ENCODE results near the gene GRIN2C. TPM values are rescaled to one million over a fixed set of nuclear protein-coding genes. Genes with fewer than 3 reads are reported as not detected.

Gene GRIN2C
- total and polyA plus RNA-seq, 2 of the 4 experiments (the other 2 are of a cell fraction) = 0.22 TPM; not detected in 1

DNA sequence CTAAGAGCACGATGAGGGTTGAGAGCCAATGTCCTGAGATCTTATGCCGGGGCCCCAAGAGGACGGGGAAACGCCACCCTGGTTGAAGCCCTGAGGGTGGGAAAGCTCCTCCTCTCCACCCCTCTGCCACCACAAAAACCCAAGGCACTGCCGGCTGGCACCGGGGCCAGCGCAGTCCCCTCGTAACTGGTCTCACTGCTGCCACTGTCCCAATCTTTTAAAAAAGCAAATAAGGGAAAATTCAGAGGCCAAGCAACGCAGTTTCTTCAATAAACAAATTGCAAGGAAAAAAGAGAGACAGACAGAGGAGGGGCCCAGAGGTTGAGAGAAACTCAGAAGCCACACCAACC lies 6.7 kb downstream of the GRIN2C start:
- DNase-seq = no peak
- no peak overlapping the region for H3K56ac ChIP-seq (ENCODE audit: extremely low read depth, insufficient read depth, low read length)
- dilution Hi-C loops (cut with HindIII; ENCODE audit: low sequenced_read_pairs, unreplicated experiment) (no loop called here), intact Hi-C loops (cut with micrococcal nuclease) (no loop called here), in situ Hi-C loops (cut with MboI; ENCODE audit: low sequenced_read_pairs) (loop anchor here (25.0 kb wide), 1 partner anchor 641 kb away; the partner anchor contains the start of genes RPL38 and TTYH2)
- ChIA-PET POLR2A (ENCODE audit: unreplicated experiment) (no interaction called here), CTCF (interaction anchor here (0.7 kb wide), 1 partner anchor 14 kb away, joined by 3 read pairs; no protein-coding TSS in a partner anchor)
- no peaks in the 10 kb centered on the region for H3K9me1 ChIP-seq (ENCODE audit: insufficient read depth, low read length)
- no peak overlapping the region for H2BK5ac ChIP-seq (ENCODE audit: low read depth, low read length, poor library complexity, severe bottlenecking)
- no peaks in the 10 kb centered on the region; the same call in 1 of the 2 replicates for H4K20me1 ChIP-seq (ENCODE audit: insufficient read depth, low read length)
- H3K23ac ChIP-seq (ENCODE audit: low read depth, low read length) = no peak overlapping the region
- no peaks in the 10 kb centered on the region; the same call in 1 of the 2 replicates for H3K4me1 ChIP-seq (ENCODE audit: control insufficient read depth, insufficient read depth, low read length)
- H3K14ac ChIP-seq (replicated peaks; ENCODE audit: low read depth, low read length) = no peak overlapping the region
- no CpG with 5 or more reads among the region's 9 CpGs for WGBS, 2 experiments (ENCODE audit: extremely low coverage in 2 of 2, insufficient read length in 1 of 2)
- no peak overlapping the region for H3K27ac ChIP-seq (ENCODE audit: insufficient read depth, low read length)
- TF ChIP-seq RCOR1 (IDR thresholded peaks at IDR 0.05; ENCODE audit: insufficient replicate concordance, low read length) (no peak), CEBPB (IDR thresholded peaks at IDR 0.05; ENCODE audit: low read depth, low read length) (no peak), MAFK (IDR thresholded peaks at IDR 0.05; ENCODE audit: low read depth, low read length) (no peak), SMC3 (IDR thresholded peaks at IDR 0.05; ENCODE audit: low read depth, low read length) (no peak), MAZ (IDR thresholded peaks at IDR 0.05; ENCODE audit: borderline replicate concordance, low read depth, low read length) (no peak), MXI1 (IDR thresholded peaks at IDR 0.05; ENCODE audit: borderline replicate concordance, low read depth, low read length) (no peak), NFE2L2 (IDR thresholded peaks at IDR 0.05; ENCODE audit: low read depth, low read length) (no peak), BHLHE40 (IDR thresholded peaks at IDR 0.05; ENCODE audit: low read depth, low read length) (no peak), POLR2A (IDR thresholded peaks at IDR 0.05; ENCODE audit: low read depth, low read length) (no peak), RFX5 (IDR thresholded peaks at IDR 0.05; ENCODE audit: low read depth, low read length) (no peak), RAD21 (IDR thresholded peaks at IDR 0.05; ENCODE audit: low read length) (no peak), FOS (IDR thresholded peaks at IDR 0.05; ENCODE audit: low read depth, low read length) (no peak), CHD1 (IDR thresholded peaks at IDR 0.05; ENCODE audit: low read depth, low read length) (no peak)
- TF ChIP-seq, protein P1, sequence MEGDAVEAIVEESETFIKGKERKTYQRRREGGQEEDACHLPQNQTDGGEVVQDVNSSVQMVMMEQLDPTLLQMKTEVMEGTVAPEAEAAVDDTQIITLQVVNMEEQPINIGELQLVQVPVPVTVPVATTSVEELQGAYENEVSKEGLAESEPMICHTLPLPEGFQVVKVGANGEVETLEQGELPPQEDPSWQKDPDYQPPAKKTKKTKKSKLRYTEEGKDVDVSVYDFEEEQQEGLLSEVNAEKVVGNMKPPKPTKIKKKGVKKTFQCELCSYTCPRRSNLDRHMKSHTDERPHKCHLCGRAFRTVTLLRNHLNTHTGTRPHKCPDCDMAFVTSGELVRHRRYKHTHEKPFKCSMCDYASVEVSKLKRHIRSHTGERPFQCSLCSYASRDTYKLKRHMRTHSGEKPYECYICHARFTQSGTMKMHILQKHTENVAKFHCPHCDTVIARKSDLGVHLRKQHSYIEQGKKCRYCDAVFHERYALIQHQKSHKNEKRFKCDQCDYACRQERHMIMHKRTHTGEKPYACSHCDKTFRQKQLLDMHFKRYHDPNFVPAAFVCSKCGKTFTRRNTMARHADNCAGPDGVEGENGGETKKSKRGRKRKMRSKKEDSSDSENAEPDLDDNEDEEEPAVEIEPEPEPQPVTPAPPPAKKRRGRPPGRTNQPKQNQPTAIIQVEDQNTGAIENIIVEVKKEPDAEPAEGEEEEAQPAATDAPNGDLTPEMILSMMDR (conservative IDR thresholded peaks at IDR 0.05; ENCODE audit: low read depth, low read length) = no peak
- TF ChIP-seq, protein P2, sequence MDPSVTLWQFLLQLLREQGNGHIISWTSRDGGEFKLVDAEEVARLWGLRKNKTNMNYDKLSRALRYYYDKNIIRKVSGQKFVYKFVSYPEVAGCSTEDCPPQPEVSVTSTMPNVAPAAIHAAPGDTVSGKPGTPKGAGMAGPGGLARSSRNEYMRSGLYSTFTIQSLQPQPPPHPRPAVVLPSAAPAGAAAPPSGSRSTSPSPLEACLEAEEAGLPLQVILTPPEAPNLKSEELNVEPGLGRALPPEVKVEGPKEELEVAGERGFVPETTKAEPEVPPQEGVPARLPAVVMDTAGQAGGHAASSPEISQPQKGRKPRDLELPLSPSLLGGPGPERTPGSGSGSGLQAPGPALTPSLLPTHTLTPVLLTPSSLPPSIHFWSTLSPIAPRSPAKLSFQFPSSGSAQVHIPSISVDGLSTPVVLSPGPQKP (IDR thresholded peaks at IDR 0.05; ENCODE audit: borderline replicate concordance, low read depth, low read length) = no peak
- TF ChIP-seq, protein P3, sequence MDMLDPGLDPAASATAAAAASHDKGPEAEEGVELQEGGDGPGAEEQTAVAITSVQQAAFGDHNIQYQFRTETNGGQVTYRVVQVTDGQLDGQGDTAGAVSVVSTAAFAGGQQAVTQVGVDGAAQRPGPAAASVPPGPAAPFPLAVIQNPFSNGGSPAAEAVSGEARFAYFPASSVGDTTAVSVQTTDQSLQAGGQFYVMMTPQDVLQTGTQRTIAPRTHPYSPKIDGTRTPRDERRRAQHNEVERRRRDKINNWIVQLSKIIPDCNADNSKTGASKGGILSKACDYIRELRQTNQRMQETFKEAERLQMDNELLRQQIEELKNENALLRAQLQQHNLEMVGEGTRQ (IDR thresholded peaks at IDR 0.05; ENCODE audit: low read depth, low read length) = no peak
- no TSS peak for BruUV-seq (replicated peaks)
- no peak overlapping the region for H3K4me2 ChIP-seq (ENCODE audit: low read depth, low read length)
- no peak overlapping the region for H2AK5ac ChIP-seq (ENCODE audit: low read depth, low read length)
- peak overlapping the region; percentile 1 for H2AK9ac ChIP-seq (replicated peaks; ENCODE audit: low read depth, low read length, poor library complexity)
- H3K4ac ChIP-seq (ENCODE audit: low read depth, low read length) = no peak overlapping the region
- no peaks in the 10 kb centered on the region for H3K79me1 ChIP-seq (ENCODE audit: low read depth in 1 of 2, low read length in 2 of 2)
- H3K9me3 ChIP-seq (ENCODE audit: control insufficient read depth, insufficient read depth, low read length) = peaks cover 2% of the 10 kb centered on the region; the same call in 1 of the 2 replicates
- no peaks in the 10 kb centered on the region for H3K36me3 ChIP-seq (ENCODE audit: control insufficient read depth, insufficient read depth, low read length)
- no peak overlapping the region for H3K18ac ChIP-seq (ENCODE audit: low read depth, low read length)
- H2BK20ac ChIP-seq (ENCODE audit: low read depth, low read length) = no peak overlapping the region
- no peak overlapping the region for H3K9ac ChIP-seq (ENCODE audit: low read depth, low read length)
- no peak overlapping the region for H2BK120ac ChIP-seq (ENCODE audit: low read depth, low read length)
- H2BK15ac ChIP-seq (ENCODE audit: low read depth, low read length) = no peak overlapping the region
- no peak overlapping the region for H4K5ac ChIP-seq (ENCODE audit: low read depth, low read length)
- H2AFZ ChIP-seq (replicated peaks; ENCODE audit: low read length, poor library complexity) = no peak overlapping the region
- ATAC-seq (ENCODE audit: low read depth) = no peak
- H4K8ac ChIP-seq (ENCODE audit: low read depth in 2 of 2, low read length in 2 of 2) = no peak overlapping the region
- H3K4me3 ChIP-seq (ENCODE audit: insufficient read depth, low read depth, low read length) = no peak overlapping the region
- peaks cover 65% of the 10 kb centered on the region for H3K27me3 ChIP-seq (ENCODE audit: control insufficient read depth, insufficient read depth, low read length)
- no peak overlapping the region for H4K91ac ChIP-seq (ENCODE audit: insufficient read depth, low read depth, low read length)

Measured in IMR-90 (cell line).